ENCODE measurements around the gene SLIT3.

Gene SLIT3

GRCh38 chr5:169299663-169300467 is 1.1 kb downstream of the SLIT3 start:
- TF ChIP-seq CTCF (IDR thresholded peaks at IDR 0.05; ENCODE audit: insufficient read depth, missing control alignments): no peak
- FAIRE-seq (no peak), DNase-seq (ENCODE audit: insufficient read length, low spot score) (no peak)

- FAIRE-seq (no peak), DNase-seq (ENCODE audit: insufficient read length, low spot score) (no peak)
- TF ChIP-seq CTCF (IDR thresholded peaks at IDR 0.05; ENCODE audit: insufficient read depth, missing control alignments): no peak
Observed at GRCh38 chr5:169299191-169299662, 1.7 kb downstream of the SLIT3 start.

- TF ChIP-seq CTCF (IDR thresholded peaks at IDR 0.05; ENCODE audit: insufficient read depth, missing control alignments): no peak
- DNase-seq (ENCODE audit: insufficient read length, low spot score) (no peak), FAIRE-seq (no peak)
Observed at GRCh38 chr5:169298193-169298592, 2.7 kb downstream of the SLIT3 start.

GRCh38 chr5:169296419-169297143 is 4.4 kb downstream of the SLIT3 start:
- DNase-seq (ENCODE audit: insufficient read length, low spot score) (no peak), FAIRE-seq (no peak)
- TF ChIP-seq CTCF (IDR thresholded peaks at IDR 0.05; ENCODE audit: insufficient read depth, missing control alignments): no peak

GRCh38 chr5:169295306-169295705 is 5.6 kb downstream of the SLIT3 start:
- FAIRE-seq (no peak), DNase-seq (ENCODE audit: insufficient read length, low spot score) (no peak)
- TF ChIP-seq CTCF (IDR thresholded peaks at IDR 0.05; ENCODE audit: insufficient read depth, missing control alignments): no peak

- no peak for FAIRE-seq
- no peak for DNase-seq (ENCODE audit: insufficient read length, low spot score)
- no peak for TF ChIP-seq CTCF (IDR thresholded peaks at IDR 0.05; ENCODE audit: insufficient read depth, missing control alignments)
Observed at GRCh38 chr5:169294621-169295020, 6.3 kb downstream of the SLIT3 start.

- no peak for FAIRE-seq
Observed at GRCh38 chr5:169291877-169292276, 9.1 kb downstream of the SLIT3 start.

More at GRCh38 chr5:169291877-169292276, 9.1 kb downstream of the SLIT3 start:
- no peak for TF ChIP-seq CTCF (IDR thresholded peaks at IDR 0.05; ENCODE audit: insufficient read depth, missing control alignments)
- DNase-seq (ENCODE audit: insufficient read length, low spot score): no peak

Measured in D721Med (cell line).